ENCODE results near the gene ACOT11.

ACOT11 gene

GRCh38 chr1:54577612-54578011 is 29.6 kb downstream of the ACOT11 start:
- Mint-ChIP-seq H3K4me1 (ENCODE audit: low read depth in 2 of 2) (peaks cover 0 to under 1% of the 10 kb centered on the region in 2 donors), H3K9me3 (no peaks in the 10 kb centered on the region), H3K27me3 (peaks cover 6 to 17% of the 10 kb centered on the region in 2 donors), H3K27ac (no peak overlapping the region), H3K4me3 (no peak overlapping the region), H3K36me3 (ENCODE audit: insufficient read depth) (no peaks in the 10 kb centered on the region)
- DNase-seq (no peak), ATAC-seq (replicated peaks) (no peak)

- no peaks in the 10 kb centered on the region for H3K36me3 Mint-ChIP-seq (ENCODE audit: insufficient read depth)
- H3K4me1 Mint-ChIP-seq (ENCODE audit: low read depth in 2 of 2), result no peaks in the 10 kb centered on the region
- H3K27ac Mint-ChIP-seq, result no peak overlapping the region
- DNase-seq (no peak), ATAC-seq (replicated peaks) (no peak)
- H3K27me3 Mint-ChIP-seq, result peaks cover 6 to 9% of the 10 kb centered on the region in 2 donors
- no peak overlapping the region for H3K4me3 Mint-ChIP-seq
- H3K9me3 Mint-ChIP-seq, result no peaks in the 10 kb centered on the region
Measured at GRCh38 chr1:54579337-54579781, 31.3 kb downstream of the ACOT11 start.

- Mint-ChIP-seq H3K4me1 (ENCODE audit: low read depth in 2 of 2) (no peaks in the 10 kb centered on the region), H3K36me3 (ENCODE audit: insufficient read depth) (no peaks in the 10 kb centered on the region), H3K9me3 (no peaks in the 10 kb centered on the region), H3K27ac (no peak overlapping the region), H3K4me3 (no peak overlapping the region), H3K27me3 (no peaks in the 10 kb centered on the region)
- DNase-seq (no peak), ATAC-seq (replicated peaks) (no peak)
Measured at GRCh38 chr1:54580856-54581550, 33.0 kb downstream of the ACOT11 start.

GRCh38 chr1:54581621-54582035 is 33.6 kb downstream of the ACOT11 start:
- H3K27me3 Mint-ChIP-seq, result no peaks in the 10 kb centered on the region
- H3K4me3 Mint-ChIP-seq, result no peak overlapping the region
- DNase-seq, result no peak
- no peaks in the 10 kb centered on the region for H3K36me3 Mint-ChIP-seq (ENCODE audit: insufficient read depth)
- H3K9me3 Mint-ChIP-seq, result no peaks in the 10 kb centered on the region
- no peaks in the 10 kb centered on the region for H3K4me1 Mint-ChIP-seq (ENCODE audit: low read depth in 2 of 2)
- no peak overlapping the region for H3K27ac Mint-ChIP-seq
- ATAC-seq (replicated peaks), result no peak

- no peak for DNase-seq
- Mint-ChIP-seq H3K9me3 (no peaks in the 10 kb centered on the region), H3K27me3 (no peaks in the 10 kb centered on the region), H3K27ac (no peak overlapping the region), H3K4me1 (ENCODE audit: low read depth in 2 of 2) (no peaks in the 10 kb centered on the region), H3K4me3 (no peak overlapping the region), H3K36me3 (ENCODE audit: insufficient read depth) (no peaks in the 10 kb centered on the region)
- no peak for ATAC-seq (replicated peaks)
Measured at GRCh38 chr1:54582566-54583306, 34.7 kb downstream of the ACOT11 start.

- no peaks in the 10 kb centered on the region for H3K27me3 Mint-ChIP-seq
- no peaks in the 10 kb centered on the region for H3K36me3 Mint-ChIP-seq (ENCODE audit: insufficient read depth)
- no peak overlapping the region for H3K27ac Mint-ChIP-seq
- peaks cover 1% of the 10 kb centered on the region in 2 donors for H3K4me1 Mint-ChIP-seq (ENCODE audit: low read depth in 2 of 2)
- H3K9me3 Mint-ChIP-seq, result no peaks in the 10 kb centered on the region
- no peak for DNase-seq
- H3K4me3 Mint-ChIP-seq, result no peak overlapping the region
- no peak for ATAC-seq (replicated peaks)
Measured at GRCh38 chr1:54583307-54583686, 35.3 kb downstream of the ACOT11 start.

- ATAC-seq (replicated peaks), result no peak
- DNase-seq, result no peak
- Mint-ChIP-seq H3K4me1 (ENCODE audit: low read depth in 2 of 2) (peaks cover 3 to 6% of the 10 kb centered on the region in 2 donors), H3K36me3 (ENCODE audit: insufficient read depth) (no peaks in the 10 kb centered on the region), H3K9me3 (no peaks in the 10 kb centered on the region), H3K4me3 (no peak overlapping the region), H3K27me3 (no peaks in the 10 kb centered on the region), H3K27ac (no peak overlapping the region)
Measured at GRCh38 chr1:54583871-54584270, 35.8 kb downstream of the ACOT11 start.

GRCh38 chr1:54584575-54584974 is 36.5 kb downstream of the ACOT11 start:
- no peaks in the 10 kb centered on the region for H3K27me3 Mint-ChIP-seq
- H3K4me3 Mint-ChIP-seq, result no peak overlapping the region
- ATAC-seq (replicated peaks), result no peak
- peaks cover 3 to 6% of the 10 kb centered on the region in 2 donors for H3K4me1 Mint-ChIP-seq (ENCODE audit: low read depth in 2 of 2)
- DNase-seq, result no peak
- H3K27ac Mint-ChIP-seq, result no peak overlapping the region
- no peaks in the 10 kb centered on the region for H3K36me3 Mint-ChIP-seq (ENCODE audit: insufficient read depth)
- H3K9me3 Mint-ChIP-seq, result no peaks in the 10 kb centered on the region

GRCh38 chr1:54585181-54586066 is 37.4 kb downstream of the ACOT11 start:
- H3K4me3 Mint-ChIP-seq, result no peak overlapping the region
- DNase-seq (no peak), ATAC-seq (replicated peaks) (no peak)
- H3K27ac Mint-ChIP-seq, result no peak overlapping the region
- no peaks in the 10 kb centered on the region for H3K36me3 Mint-ChIP-seq (ENCODE audit: insufficient read depth)
- no peaks in the 10 kb centered on the region for H3K9me3 Mint-ChIP-seq
- H3K27me3 Mint-ChIP-seq, result no peaks in the 10 kb centered on the region
- peaks cover 3 to 6% of the 10 kb centered on the region in 2 donors for H3K4me1 Mint-ChIP-seq (ENCODE audit: low read depth in 2 of 2)

- no peak for DNase-seq
- Mint-ChIP-seq H3K27me3 (no peaks in the 10 kb centered on the region), H3K4me1 (ENCODE audit: low read depth in 2 of 2) (peaks cover 3 to 6% of the 10 kb centered on the region in 2 donors), H3K4me3 (no peak overlapping the region), H3K27ac (peak overlapping the region in 1 of 2 donors; percentile 6), H3K36me3 (ENCODE audit: insufficient read depth) (no peaks in the 10 kb centered on the region), H3K9me3 (no peaks in the 10 kb centered on the region)
- ATAC-seq (replicated peaks), result no peak
Measured at GRCh38 chr1:54588377-54588776, 40.3 kb downstream of the ACOT11 start.

- no peak overlapping the region for H3K4me3 Mint-ChIP-seq
- peaks cover 3 to 6% of the 10 kb centered on the region in 2 donors for H3K4me1 Mint-ChIP-seq (ENCODE audit: low read depth in 2 of 2)
- ATAC-seq (replicated peaks), result no peak
- DNase-seq, result no peak
- H3K27me3 Mint-ChIP-seq, result no peaks in the 10 kb centered on the region
- H3K27ac Mint-ChIP-seq, result no peak overlapping the region
- no peaks in the 10 kb centered on the region for H3K36me3 Mint-ChIP-seq (ENCODE audit: insufficient read depth)
- no peaks in the 10 kb centered on the region for H3K9me3 Mint-ChIP-seq
Measured at GRCh38 chr1:54591127-54591756, 43.2 kb downstream of the ACOT11 start.

- Mint-ChIP-seq H3K4me1 (ENCODE audit: low read depth in 2 of 2) (peaks cover 0 to 1% of the 10 kb centered on the region in 2 donors), H3K27ac (no peak overlapping the region), H3K36me3 (ENCODE audit: insufficient read depth) (no peaks in the 10 kb centered on the region), H3K27me3 (no peaks in the 10 kb centered on the region), H3K4me3 (no peak overlapping the region), H3K9me3 (no peaks in the 10 kb centered on the region)
- DNase-seq (no peak), ATAC-seq (replicated peaks) (no peak)
Measured at GRCh38 chr1:54593571-54594160, 45.6 kb downstream of the ACOT11 start.

- Mint-ChIP-seq H3K9me3 (no peaks in the 10 kb centered on the region), H3K36me3 (ENCODE audit: insufficient read depth) (no peaks in the 10 kb centered on the region), H3K4me1 (ENCODE audit: low read depth in 2 of 2) (no peaks in the 10 kb centered on the region), H3K27me3 (no peaks in the 10 kb centered on the region), H3K4me3 (no peak overlapping the region), H3K27ac (no peak overlapping the region)
- DNase-seq (no peak), ATAC-seq (replicated peaks) (no peak)
Measured at GRCh38 chr1:54594463-54594862, 46.4 kb downstream of the ACOT11 start.

Measured in effector memory CD8-positive, alpha-beta T cell (primary cell).